Stomach (tissue), 9 donors: ENCODE results near the gene LRP1. TPM values are rescaled to one million over a fixed set of nuclear protein-coding genes. Genes with fewer than 3 reads are reported as not detected.

ENCODE experiments used
- DNase-seq, 2 donors: peaks; one replicate each; pipeline versions ENCODE4 v3.0.0 to v3.0.0-alpha.2; 2013 to 2019
- H3K27ac ChIP-seq, 5 donors: fragments of 200-600 bp in 4 of 5; sonication (generic) in 4 of 5; one replicate each; pipeline ENCODE4 v1.5.1; 2013 to 2019; ENCODE audit warnings: mild to moderate bottlenecking in 1 of 5, moderate library complexity in 1 of 5
- H3K27me3 ChIP-seq, 3 donors: fragments of 200-600 bp; sonication (generic); one replicate each; pipeline ENCODE4 v1.5.1; 2017 to 2019; ENCODE audit warnings: mixed run types in 1 of 3
- H3K36me3 ChIP-seq, 4 donors: fragments of 200-600 bp; sonication (generic); 1 replicate in 3 of 4; 2 replicates in 1 of 4; pipeline ENCODE4 v1.5.1; 2016 to 2019
- H3K4me1 ChIP-seq, 4 donors: fragments of 200-600 bp; sonication (generic); one replicate each; pipeline ENCODE4 v1.5.1; 2016 to 2019
- H3K4me3 ChIP-seq, 4 donors: fragments of 200-600 bp; sonication (generic) in 3 of 4; one replicate each; pipeline ENCODE4 v1.5.1; 2016 to 2019; ENCODE audit warnings: mild to moderate bottlenecking in 1 of 4
- H3K9me3 ChIP-seq, 4 donors: fragments of 200-600 bp; sonication (generic); one replicate each; pipeline ENCODE4 v1.5.1; 2016 to 2019
- EP300 ChIP-seq: sonication (generic); formaldehyde crosslinking; IDR thresholded peaks from one replicate; pipeline ENCODE4 v1.6.1; 2017; ENCODE audit warnings: antibody characterized with exemption
- POLR2A ChIP-seq, 4 donors: fragments of 450-650 bp; IDR thresholded peaks; one replicate each; pipeline ENCODE4 v1.6.1; 2016; ENCODE audit warnings: antibody characterized with exemption in 4 of 4, control low read depth in 2 of 4, mild to moderate bottlenecking in 1 of 4, moderate library complexity in 1 of 4
- POLR2AphosphoS5 ChIP-seq, 3 donors: sonication (generic); formaldehyde crosslinking; IDR thresholded peaks; one replicate each; pipeline ENCODE4 v1.6.1; 2016; ENCODE audit warnings: antibody characterized with exemption in 3 of 3
- WGBS, 5 donors: extraction: QIAGEN DNeasy Blood & Tissue Kit in 3 of 5; methylation state at CpG; one replicate each; pipeline versions ENCODE4 v1.1.5 to v1.1.7; 2013 to 2018; 5-methylcytosine and 5-hydroxymethylcytosine counted together
- intact Hi-C: fragments of 100-400 bp; cut with DNase I; formaldehyde crosslinking; loops from one replicate; pipeline ENCODE4 v1.15.1; 2023; ENCODE audit warnings: low total_unique reads
- polyA plus RNA-seq, 3 donors: library from polyadenylated mRNA; stranded (reverse); fragments of 200-250 nt; gene quantifications; one replicate each; pipeline ENCODE4 v1.2.3, GENCODE V29; 2013
- total RNA-seq, 5 donors: library from RNA; depleted of rRNA; stranded (reverse); fragments of >200 nt; gene quantifications; one replicate each; pipeline versions ENCODE4 v1.1.0 to v1.2.3, GENCODE V29; 2014 to 2016
- TF ChIP-seq, protein P1 (sequence below), 7 experiments: fragments of 450-650 bp in 4 of 7; fragments of 200-600 bp in 3 of 7; sonication (generic) in 3 of 7; IDR thresholded peaks; one replicate each; pipeline ENCODE4 v1.5.1; 2016 to 2019; ENCODE audit warnings: antibody characterized with exemption in 7 of 7, control low read depth in 2 of 7, mild to moderate bottlenecking in 1 of 7
- donor health status: healthy with polysubstance abuse.
- donor health status: Bipolar disorder and iron deficiency.
- donor health status: healthy.

LRP1 gene
- total and polyA plus RNA-seq, 8 donors = 13.5 to 510 (median 100) TPM

DNA sequence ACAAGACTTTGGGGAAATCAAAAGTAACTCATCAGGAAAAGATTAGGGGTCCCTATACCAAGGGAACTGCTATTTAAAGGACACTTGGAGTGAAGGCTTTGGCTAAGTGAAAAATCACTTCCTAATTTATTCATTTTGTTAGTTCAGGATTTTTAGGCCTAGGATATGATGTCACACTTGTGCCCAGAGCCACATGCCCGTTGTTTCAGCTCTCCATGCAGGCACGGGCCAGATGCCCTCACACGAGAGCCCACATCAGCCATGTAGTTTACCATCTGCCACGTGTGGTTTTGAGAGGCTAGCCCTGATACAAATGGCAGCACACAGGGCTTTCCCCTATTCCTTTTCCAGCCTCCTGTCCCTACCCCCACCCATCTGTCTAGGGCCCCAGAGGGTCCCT is 31.0 kb downstream of the LRP1 start:
- H3K4me1 ChIP-seq = peaks cover 3 to 25% (median 6%) of the 10 kb centered on the region in 4 donors
- intact Hi-C loops = no loop called here
- TF ChIP-seq EP300 = no peak
- TF ChIP-seq POLR2AphosphoS5 (IDR thresholded peaks at IDR 0.05) = no peak
- H3K4me3 ChIP-seq = no peak overlapping the region
- H3K27me3 ChIP-seq = no peaks in the 10 kb centered on the region
- H3K27ac ChIP-seq = no peak overlapping the region
- DNase-seq = no peak
- H3K9me3 ChIP-seq = no peaks in the 10 kb centered on the region
- H3K36me3 ChIP-seq = peaks cover 46 to 100% (median 96%) of the 10 kb centered on the region in 4 donors
- 65 to 85% (median 79%) methylated on average over 4 of the region's 4 CpGs for WGBS, 5 donors

DNA sequence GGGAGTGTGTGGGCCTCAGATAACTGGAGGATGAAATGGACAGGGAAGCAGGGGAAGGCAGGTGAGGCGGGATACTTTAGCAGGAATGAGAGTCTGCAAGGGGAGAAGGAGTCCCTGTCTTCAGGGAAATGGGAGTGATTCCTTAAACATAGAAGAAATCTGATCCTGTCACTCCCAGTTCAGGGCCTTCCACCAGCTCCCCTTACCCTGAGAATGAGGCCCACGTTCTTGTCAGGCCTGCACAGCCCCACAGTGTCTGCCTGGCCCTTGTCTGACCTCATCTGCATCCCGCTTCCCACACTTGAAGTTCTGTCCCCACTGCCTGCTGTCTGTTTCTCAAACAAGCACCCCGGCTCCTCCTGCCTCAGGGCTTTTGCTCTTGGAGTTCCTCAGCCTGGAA is 31.8 kb downstream of the LRP1 start:
- WGBS, 5 donors = 76 to 93% (median 85%) methylated on average over 4 of the region's 4 CpGs
- Histone ChIP-seq H3K36me3 (peaks cover 48 to 100% (median 96%) of the 10 kb centered on the region in 4 donors), H3K27ac (peak overlapping the region in 1 of 5 donors; percentile 1), H3K27me3 (no peaks in the 10 kb centered on the region), H3K4me3 (no peak overlapping the region), H3K9me3 (no peaks in the 10 kb centered on the region), H3K4me1 (peaks cover 0 to 22% (median 6%) of the 10 kb centered on the region in 4 donors)
- intact Hi-C loops = no loop called here
- no peak for DNase-seq
- TF ChIP-seq POLR2A (IDR thresholded peaks at IDR 0.05) (no peak), EP300 (no peak), POLR2AphosphoS5 (IDR thresholded peaks at IDR 0.05) (no peak)
- TF ChIP-seq, protein P1, sequence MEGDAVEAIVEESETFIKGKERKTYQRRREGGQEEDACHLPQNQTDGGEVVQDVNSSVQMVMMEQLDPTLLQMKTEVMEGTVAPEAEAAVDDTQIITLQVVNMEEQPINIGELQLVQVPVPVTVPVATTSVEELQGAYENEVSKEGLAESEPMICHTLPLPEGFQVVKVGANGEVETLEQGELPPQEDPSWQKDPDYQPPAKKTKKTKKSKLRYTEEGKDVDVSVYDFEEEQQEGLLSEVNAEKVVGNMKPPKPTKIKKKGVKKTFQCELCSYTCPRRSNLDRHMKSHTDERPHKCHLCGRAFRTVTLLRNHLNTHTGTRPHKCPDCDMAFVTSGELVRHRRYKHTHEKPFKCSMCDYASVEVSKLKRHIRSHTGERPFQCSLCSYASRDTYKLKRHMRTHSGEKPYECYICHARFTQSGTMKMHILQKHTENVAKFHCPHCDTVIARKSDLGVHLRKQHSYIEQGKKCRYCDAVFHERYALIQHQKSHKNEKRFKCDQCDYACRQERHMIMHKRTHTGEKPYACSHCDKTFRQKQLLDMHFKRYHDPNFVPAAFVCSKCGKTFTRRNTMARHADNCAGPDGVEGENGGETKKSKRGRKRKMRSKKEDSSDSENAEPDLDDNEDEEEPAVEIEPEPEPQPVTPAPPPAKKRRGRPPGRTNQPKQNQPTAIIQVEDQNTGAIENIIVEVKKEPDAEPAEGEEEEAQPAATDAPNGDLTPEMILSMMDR (IDR thresholded peaks at IDR 0.05) = no peak

DNA sequence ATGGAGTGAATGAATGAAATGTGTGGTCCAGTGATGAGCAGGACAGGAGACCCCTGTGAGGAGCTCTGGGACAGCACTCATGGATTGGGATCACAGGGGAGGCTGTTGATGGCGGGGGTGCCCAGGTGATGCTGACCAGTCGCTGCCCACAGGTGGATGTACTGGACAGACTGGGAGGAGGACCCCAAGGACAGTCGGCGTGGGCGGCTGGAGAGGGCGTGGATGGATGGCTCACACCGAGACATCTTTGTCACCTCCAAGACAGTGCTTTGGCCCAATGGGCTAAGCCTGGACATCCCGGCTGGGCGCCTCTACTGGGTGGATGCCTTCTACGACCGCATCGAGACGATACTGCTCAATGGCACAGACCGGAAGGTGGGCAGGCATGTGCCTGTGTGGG is 32.5 kb downstream of the LRP1 start:
- 95 to 98% (median 96%) methylated on average over 14 of the region's 14 CpGs for WGBS, 5 donors
- Histone ChIP-seq H3K9me3 (no peaks in the 10 kb centered on the region), H3K27ac (no peak overlapping the region), H3K4me3 (no peak overlapping the region), H3K4me1 (peaks cover 0 to 22% (median 6%) of the 10 kb centered on the region in 4 donors), H3K27me3 (no peaks in the 10 kb centered on the region), H3K36me3 (peaks cover 52 to 100% (median 96%) of the 10 kb centered on the region in 4 donors)
- TF ChIP-seq EP300 = no peak
- intact Hi-C loops = no loop called here
- DNase-seq = no peak

DNA sequence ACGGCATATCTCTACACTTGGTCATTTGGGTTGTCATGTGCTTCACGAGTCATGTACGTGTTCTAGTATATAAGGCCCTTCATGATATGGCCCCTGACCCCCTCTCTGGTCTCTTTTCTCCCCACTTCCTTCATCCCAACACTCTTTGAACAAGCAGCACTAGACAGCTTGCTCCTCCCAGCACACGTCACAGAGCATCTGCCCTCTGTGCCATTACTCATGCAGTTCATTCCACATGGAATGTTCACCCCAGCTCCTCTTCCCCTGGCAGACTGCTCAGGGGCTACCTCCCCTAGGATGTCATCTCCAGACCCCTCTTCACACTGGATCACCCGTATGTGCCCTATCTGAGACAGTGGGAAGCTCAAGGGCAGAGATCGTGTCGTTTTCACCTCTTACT is 33.2 kb downstream of the LRP1 start:
- DNase-seq = no peak
- intact Hi-C loops = no loop called here
- peaks cover 0 to 19% (median 6%) of the 10 kb centered on the region in 4 donors for H3K4me1 ChIP-seq
- H3K9me3 ChIP-seq = no peaks in the 10 kb centered on the region
- no peak overlapping the region for H3K4me3 ChIP-seq
- TF ChIP-seq POLR2AphosphoS5 (IDR thresholded peaks at IDR 0.05) (no peak), EP300 (no peak), POLR2A (IDR thresholded peaks at IDR 0.05) (no peak)
- H3K27me3 ChIP-seq = no peaks in the 10 kb centered on the region
- no peak overlapping the region for H3K27ac ChIP-seq
- H3K36me3 ChIP-seq = peaks cover 52 to 100% (median 96%) of the 10 kb centered on the region in 4 donors
- WGBS, 5 donors = 88 to 91% (median 91%) methylated on average over 7 of the region's 7 CpGs

DNA sequence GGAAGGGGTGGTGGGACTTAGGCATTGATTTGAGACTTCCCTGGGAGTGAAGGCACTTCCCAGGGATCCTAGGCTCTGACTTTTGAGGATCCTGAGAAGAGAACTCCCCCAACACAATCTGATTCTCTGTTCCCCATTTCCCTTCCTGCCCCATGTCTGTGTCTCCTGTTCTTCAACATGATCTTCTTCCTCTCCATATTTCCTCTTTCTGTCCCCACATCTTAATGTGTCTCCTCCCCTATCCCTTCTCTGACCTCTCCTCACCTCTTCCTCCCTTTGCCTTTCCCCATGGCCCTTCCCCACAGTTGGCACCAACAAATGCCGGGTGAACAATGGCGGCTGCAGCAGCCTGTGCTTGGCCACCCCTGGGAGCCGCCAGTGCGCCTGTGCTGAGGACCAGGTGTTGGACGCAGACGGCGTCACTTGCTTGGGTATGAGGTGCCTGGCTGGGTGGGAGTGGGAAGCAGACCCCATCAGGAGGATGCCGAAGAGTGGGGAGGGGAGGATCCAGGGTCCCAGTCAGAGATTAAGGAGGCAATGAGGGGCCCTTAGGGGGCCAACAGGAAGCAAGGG is 34.4 kb downstream of the LRP1 start:
- WGBS, 5 donors = 92 to 96% (median 94%) methylated on average over 8 of the region's 8 CpGs
- no peak overlapping the region for H3K27ac ChIP-seq
- intact Hi-C loops = no loop called here
- H3K4me3 ChIP-seq = no peak overlapping the region
- no peak for DNase-seq
- peaks cover 0 to 15% (median 6%) of the 10 kb centered on the region in 4 donors for H3K4me1 ChIP-seq
- TF ChIP-seq, protein P1 (IDR thresholded peaks at IDR 0.05) = no peak
- TF ChIP-seq POLR2A (IDR thresholded peaks at IDR 0.05) = no peak
- no peak for TF ChIP-seq POLR2AphosphoS5 (IDR thresholded peaks at IDR 0.05)
- TF ChIP-seq EP300 = no peak
- no peaks in the 10 kb centered on the region for H3K27me3 ChIP-seq
- H3K36me3 ChIP-seq = peaks cover 53 to 100% (median 96%) of the 10 kb centered on the region in 4 donors
- H3K9me3 ChIP-seq = no peaks in the 10 kb centered on the region

DNA sequence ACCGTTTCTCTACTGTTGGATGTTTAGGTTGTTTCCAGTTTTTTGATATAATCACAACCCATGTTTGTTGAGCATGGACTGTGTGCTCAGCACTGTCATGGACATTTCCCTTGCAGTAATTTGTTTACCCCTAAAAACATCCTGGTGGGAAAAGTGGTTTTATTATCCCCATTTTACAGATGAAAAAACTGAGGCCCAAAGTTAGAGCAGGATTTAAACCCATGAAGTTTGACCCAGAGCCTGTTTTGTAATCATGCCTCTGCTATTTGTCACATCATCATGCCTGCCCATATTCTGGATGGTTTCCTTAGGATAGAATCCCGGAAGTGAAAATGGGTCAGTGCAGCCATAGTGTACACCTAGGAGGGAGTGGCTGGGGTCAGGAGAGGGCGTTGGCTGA is 36.2 kb downstream of the LRP1 start:
- intact Hi-C loops = no loop called here
- H3K36me3 ChIP-seq = peaks cover 67 to 100% (median 98%) of the 10 kb centered on the region in 4 donors
- no peaks in the 10 kb centered on the region for H3K9me3 ChIP-seq
- no peak overlapping the region for H3K4me3 ChIP-seq
- DNase-seq = no peak
- WGBS, 5 donors = 81 to 88% (median 84%) methylated on average over 3 of the region's 3 CpGs
- H3K4me1 ChIP-seq = no peaks in the 10 kb centered on the region
- TF ChIP-seq EP300 (no peak), POLR2AphosphoS5 (IDR thresholded peaks at IDR 0.05) (no peak), POLR2A (IDR thresholded peaks at IDR 0.05) (no peak)
- TF ChIP-seq, protein P1 (IDR thresholded peaks at IDR 0.05) = no peak
- H3K27me3 ChIP-seq = no peaks in the 10 kb centered on the region
- H3K27ac ChIP-seq = no peak overlapping the region
